ENCODE results near the gene COX11.

The COX11 gene

GRCh38 chr17:54968262-54968987 lies at the start of gene COX11, which contains the start of gene STXBP4:
TSS of gene COX11 (minus strand) at chr17:54968654. CDS start at chr17:54968646, 8 bp downstream.
TSS of gene STXBP4 (plus strand) at chr17:54968765. CDS start at chr17:54986220, 17,455 bp downstream.
- CTCF ChIA-PET = interaction anchor here (0.6 kb wide), 1 partner anchor 102 kb away, joined by 3 read pairs; no protein-coding TSS in a partner anchor
- peak; percentile 94 for DNase-seq (ENCODE audit: low spot score)
- TF ChIP-seq CTCF (conservative IDR thresholded peaks at IDR 0.05; ENCODE audit: low read depth) = peak; percentile 72
- POLR2A ChIA-PET (ENCODE audit: low non-redundant PET) = no interaction called here
- H3K27ac ChIP-seq = peak within 1 kb of the TSS; percentile 89

- H3K27ac ChIP-seq = no peak overlapping the region
- no peak for TF ChIP-seq CTCF (conservative IDR thresholded peaks at IDR 0.05; ENCODE audit: low read depth)
- no peak for DNase-seq (ENCODE audit: low spot score)
- CTCF ChIA-PET = interaction anchor here (0.7 to 0.9 kb wide), 4 partner anchors 12 to 1313 kb away, joined by 3 to 5 read pairs (median 4); no protein-coding TSS in a partner anchor
- POLR2A ChIA-PET (ENCODE audit: low non-redundant PET) = no interaction called here
These were observed 37.1 kb upstream of the COX11 start for GRCh38 chr17:55005520-55005919.

- no peak for TF ChIP-seq CTCF (conservative IDR thresholded peaks at IDR 0.05; ENCODE audit: low read depth)
- ChIA-PET POLR2A (ENCODE audit: low non-redundant PET) (no interaction called here), CTCF (interaction anchor here (0.6 to 0.7 kb wide), 2 partner anchors 86 to 174 kb away, joined by 4 read pairs; no protein-coding TSS in a partner anchor)
- no peak overlapping the region for H3K27ac ChIP-seq
- no peak for DNase-seq (ENCODE audit: low spot score)
These were observed 36.0 kb upstream of the COX11 start for GRCh38 chr17:55004484-55004883.

- POLR2A ChIA-PET (ENCODE audit: low non-redundant PET) = no interaction called here
- CTCF ChIA-PET = interaction anchor here (0.6 to 1.0 kb wide), 2 partner anchors 94 to 345 kb away, joined by 3 read pairs; no protein-coding TSS in a partner anchor
- TF ChIP-seq CTCF (conservative IDR thresholded peaks at IDR 0.05; ENCODE audit: low read depth) = no peak
- H3K27ac ChIP-seq = no peak overlapping the region
- no peak for DNase-seq (ENCODE audit: low spot score)
These were observed 34.0 kb upstream of the COX11 start for GRCh38 chr17:55002458-55002857.

- H3K27ac ChIP-seq = no peak overlapping the region
- CTCF ChIA-PET = interaction anchor here (1.0 kb wide), 1 partner anchor 352 kb away, joined by 4 read pairs; no protein-coding TSS in a partner anchor
- DNase-seq (ENCODE audit: low spot score) = no peak
- TF ChIP-seq CTCF (conservative IDR thresholded peaks at IDR 0.05; ENCODE audit: low read depth) = no peak
- POLR2A ChIA-PET (ENCODE audit: low non-redundant PET) = no interaction called here
These were observed 28.0 kb upstream of the COX11 start for GRCh38 chr17:54996441-54996840.

GRCh38 chr17:54992797-54993639 lies 24.6 kb upstream of the COX11 start:
- peak; percentile 76 for TF ChIP-seq CTCF (conservative IDR thresholded peaks at IDR 0.05; ENCODE audit: low read depth)
- POLR2A ChIA-PET (ENCODE audit: low non-redundant PET) = no interaction called here
- CTCF ChIA-PET = interaction anchor here (0.6 to 2.8 kb wide), 14 partner anchors 12 to 1473 kb away, joined by 3 to 18 read pairs (median 3); no protein-coding TSS in a partner anchor
- peak; percentile 45 for DNase-seq (ENCODE audit: low spot score)
- H3K27ac ChIP-seq = no peak overlapping the region
